ENCODE measurements around the gene SLC7A14. TPM values are rescaled to one million over a fixed set of nuclear protein-coding genes. Genes with fewer than 3 reads are reported as not detected.

SLC7A14 gene
- total and polyA plus RNA-seq, 2 of the 13 experiments (the other 11 are each of a cell fraction or from before 2014, with no cell fraction given) = not detected

DNA sequence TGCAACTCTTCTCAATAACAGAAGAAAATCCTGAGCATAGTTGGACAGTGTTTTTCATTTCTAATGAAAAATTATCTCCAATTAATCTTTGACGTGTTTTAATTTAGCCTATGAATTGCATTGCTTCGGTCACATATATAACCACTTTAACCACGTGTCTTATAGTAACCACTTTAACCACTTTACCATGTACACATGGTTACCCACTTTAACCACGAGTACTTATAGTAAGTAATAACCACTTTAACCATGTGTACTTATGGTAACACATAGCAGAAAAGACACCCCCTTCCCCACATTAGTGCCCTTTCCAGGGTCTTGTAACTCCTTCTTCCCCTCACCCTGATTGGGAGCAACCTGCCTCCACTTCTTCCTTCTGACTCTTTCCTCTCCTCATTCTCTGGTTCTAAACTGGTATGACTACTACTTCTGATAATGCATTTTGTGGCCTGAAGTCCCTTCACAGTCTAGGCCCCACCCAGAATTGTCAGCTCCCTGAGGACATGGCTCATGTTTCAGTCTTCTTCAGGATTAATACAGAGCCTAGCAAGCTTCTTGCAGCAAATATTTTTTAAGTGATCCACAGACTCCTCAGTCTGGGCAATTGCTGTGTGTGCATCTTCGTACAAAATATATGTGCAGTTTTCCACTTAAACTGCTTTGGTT is 25.0 kb downstream of the SLC7A14 start:
- Histone ChIP-seq H3K36me3 (replicated peaks in 1 of 2; ENCODE audit: control insufficient read depth in 1 of 2, insufficient read depth in 2 of 2, low read length in 2 of 2) (no peaks in the 10 kb centered on the region), H2AFZ (ENCODE audit: low read length) (no peak overlapping the region), H3K4me3 (replicated peaks in 1 of 3; ENCODE audit: insufficient read depth in 1 of 3, low read depth in 2 of 3, low read length in 3 of 3) (no peak overlapping the region), H3K79me2 (ENCODE audit: insufficient read depth, low read length) (no peaks in the 10 kb centered on the region), H3K9ac (ENCODE audit: insufficient read depth, low read depth, low read length) (no peak overlapping the region), H3K27me3 (ENCODE audit: control insufficient read depth in 1 of 2, insufficient read depth in 2 of 2, low read length in 2 of 2) (no peaks in the 10 kb centered on the region; a peak in 1 of 5 replicates), H3K4me1 (ENCODE audit: insufficient read depth, low read length) (no peaks in the 10 kb centered on the region), H3K9me3 (ENCODE audit: low read length) (no peaks in the 10 kb centered on the region), H3K27ac (ENCODE audit: extremely low read length, insufficient read depth, low read length) (no peak overlapping the region), H3K4me2 (ENCODE audit: low read depth, low read length) (no peak overlapping the region), H4K20me1 (ENCODE audit: insufficient read depth, low read length) (no peaks in the 10 kb centered on the region)
- in situ Hi-C loops (cut with HindIII; ENCODE audit: extremely low pct_ligation_motif_present, low pct_unique_long_range_greater_than_20kb) (no loop called here), intact Hi-C loops (cut with micrococcal nuclease; ENCODE audit: unreplicated experiment) (no loop called here)
- ChIA-PET CTCF (ENCODE audit: low intra/inter-chr PET ratio, low total read pairs) (no interaction called here), POLR2A (no interaction called here)
- 32% methylated on average over 5 of the region's 5 CpGs for WGBS (ENCODE audit: low lambda C conversion rate)
- DNase-seq (ENCODE audit: low spot score) (no peak), FAIRE-seq (no peak), ATAC-seq (no peak)
- TF ChIP-seq, protein P1, sequence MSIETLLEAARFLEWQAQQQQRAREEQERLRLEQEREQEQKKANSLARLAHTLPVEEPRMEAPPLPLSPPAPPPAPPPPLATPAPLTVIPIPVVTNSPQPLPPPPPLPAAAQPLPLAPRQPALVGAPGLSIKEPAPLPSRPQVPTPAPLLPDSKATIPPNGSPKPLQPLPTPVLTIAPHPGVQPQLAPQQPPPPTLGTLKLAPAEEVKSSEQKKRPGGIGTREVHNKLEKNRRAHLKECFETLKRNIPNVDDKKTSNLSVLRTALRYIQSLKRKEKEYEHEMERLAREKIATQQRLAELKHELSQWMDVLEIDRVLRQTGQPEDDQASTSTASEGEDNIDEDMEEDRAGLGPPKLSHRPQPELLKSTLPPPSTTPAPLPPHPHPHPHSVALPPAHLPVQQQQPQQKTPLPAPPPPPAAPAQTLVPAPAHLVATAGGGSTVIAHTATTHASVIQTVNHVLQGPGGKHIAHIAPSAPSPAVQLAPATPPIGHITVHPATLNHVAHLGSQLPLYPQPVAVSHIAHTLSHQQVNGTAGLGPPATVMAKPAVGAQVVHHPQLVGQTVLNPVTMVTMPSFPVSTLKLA (IDR thresholded peaks at IDR 0.05) = peak; percentile 94
- TF ChIP-seq, protein P2, sequence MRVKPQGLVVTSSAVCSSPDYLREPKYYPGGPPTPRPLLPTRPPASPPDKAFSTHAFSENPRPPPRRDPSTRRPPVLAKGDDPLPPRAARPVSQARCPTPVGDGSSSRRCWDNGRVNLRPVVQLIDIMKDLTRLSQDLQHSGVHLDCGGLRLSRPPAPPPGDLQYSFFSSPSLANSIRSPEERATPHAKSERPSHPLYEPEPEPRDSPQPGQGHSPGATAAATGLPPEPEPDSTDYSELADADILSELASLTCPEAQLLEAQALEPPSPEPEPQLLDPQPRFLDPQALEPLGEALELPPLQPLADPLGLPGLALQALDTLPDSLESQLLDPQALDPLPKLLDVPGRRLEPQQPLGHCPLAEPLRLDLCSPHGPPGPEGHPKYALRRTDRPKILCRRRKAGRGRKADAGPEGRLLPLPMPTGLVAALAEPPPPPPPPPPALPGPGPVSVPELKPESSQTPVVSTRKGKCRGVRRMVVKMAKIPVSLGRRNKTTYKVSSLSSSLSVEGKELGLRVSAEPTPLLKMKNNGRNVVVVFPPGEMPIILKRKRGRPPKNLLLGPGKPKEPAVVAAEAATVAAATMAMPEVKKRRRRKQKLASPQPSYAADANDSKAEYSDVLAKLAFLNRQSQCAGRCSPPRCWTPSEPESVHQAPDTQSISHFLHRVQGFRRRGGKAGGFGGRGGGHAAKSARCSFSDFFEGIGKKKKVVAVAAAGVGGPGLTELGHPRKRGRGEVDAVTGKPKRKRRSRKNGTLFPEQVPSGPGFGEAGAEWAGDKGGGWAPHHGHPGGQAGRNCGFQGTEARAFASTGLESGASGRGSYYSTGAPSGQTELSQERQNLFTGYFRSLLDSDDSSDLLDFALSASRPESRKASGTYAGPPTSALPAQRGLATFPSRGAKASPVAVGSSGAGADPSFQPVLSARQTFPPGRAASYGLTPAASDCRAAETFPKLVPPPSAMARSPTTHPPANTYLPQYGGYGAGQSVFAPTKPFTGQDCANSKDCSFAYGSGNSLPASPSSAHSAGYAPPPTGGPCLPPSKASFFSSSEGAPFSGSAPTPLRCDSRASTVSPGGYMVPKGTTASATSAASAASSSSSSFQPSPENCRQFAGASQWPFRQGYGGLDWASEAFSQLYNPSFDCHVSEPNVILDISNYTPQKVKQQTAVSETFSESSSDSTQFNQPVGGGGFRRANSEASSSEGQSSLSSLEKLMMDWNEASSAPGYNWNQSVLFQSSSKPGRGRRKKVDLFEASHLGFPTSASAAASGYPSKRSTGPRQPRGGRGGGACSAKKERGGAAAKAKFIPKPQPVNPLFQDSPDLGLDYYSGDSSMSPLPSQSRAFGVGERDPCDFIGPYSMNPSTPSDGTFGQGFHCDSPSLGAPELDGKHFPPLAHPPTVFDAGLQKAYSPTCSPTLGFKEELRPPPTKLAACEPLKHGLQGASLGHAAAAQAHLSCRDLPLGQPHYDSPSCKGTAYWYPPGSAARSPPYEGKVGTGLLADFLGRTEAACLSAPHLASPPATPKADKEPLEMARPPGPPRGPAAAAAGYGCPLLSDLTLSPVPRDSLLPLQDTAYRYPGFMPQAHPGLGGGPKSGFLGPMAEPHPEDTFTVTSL (CRISPR knock-in tag; IDR thresholded peaks at IDR 0.05; ENCODE audit: borderline replicate concordance) = no peak
- no TSS peak for BruUV-seq (replicated peaks)
